Gastrocnemius medialis (tissue), 4 donors: ENCODE data around the gene ADGRB3. TPM values are rescaled to one million over a fixed set of nuclear protein-coding genes. Genes with fewer than 3 reads are reported as not detected.

Experiments used
- ATAC-seq, 2 donors: fragments of 150-250 bp; one replicate each; pipeline ENCODE4 v1.9.1; 2016
- DNase-seq, 2 donors: peaks; one replicate each; pipeline ENCODE4 v3.0.0-alpha.2; 2019
- H3K27ac ChIP-seq, 4 donors: fragments of 200-600 bp; sonication (generic); 1 replicate in 1 of 4; 2 replicates in 3 of 4; pipeline ENCODE4 v1.5.1; 2016 to 2018; ENCODE audit warnings: mild to moderate bottlenecking in 2 of 4, moderate library complexity in 1 of 4
- H3K27me3 ChIP-seq, 3 donors: fragments of 200-600 bp; sonication (generic) in 2 of 3; 1 replicate in 1 of 3; 2 replicates in 2 of 3; pipeline versions ENCODE4 v1.5.1 to v1.6.0; 2016 to 2019; ENCODE audit warnings: mild to moderate bottlenecking in 1 of 3, moderate library complexity in 1 of 3
- H3K36me3 ChIP-seq, 2 donors: fragments of 200-600 bp; sonication (generic) in 1 of 2; one replicate each; pipeline ENCODE4 v1.5.1; 2017 to 2018
- H3K4me1 ChIP-seq, 2 donors: fragments of 200-600 bp; sonication (generic) in 1 of 2; one replicate each; pipeline ENCODE4 v1.5.1; 2016 to 2017; ENCODE audit warnings: mild to moderate bottlenecking in 2 of 2
- H3K4me3 ChIP-seq, 4 donors: fragments of 200-600 bp; sonication (generic) in 3 of 4; 1 replicate in 1 of 4; 2 replicates in 3 of 4; pipeline ENCODE4 v1.5.1; 2016 to 2019; ENCODE audit warnings: mild to moderate bottlenecking in 2 of 4
- H3K9me3 ChIP-seq, 3 donors: fragments of 200-600 bp; sonication (generic) in 2 of 3; 1 replicate in 1 of 3; 2 replicates in 2 of 3; pipeline ENCODE4 v1.5.1; 2016 to 2019
- POLR2A ChIP-seq, 2 donors: fragments of 450-650 bp; IDR thresholded peaks; one replicate each; pipeline ENCODE4 v1.6.1; 2017; ENCODE audit warnings: antibody characterized with exemption in 2 of 2, mild to moderate bottlenecking in 2 of 2, moderate library complexity in 2 of 2
- in situ Hi-C, 4 donors: fragments of 200-750 bp; cut with MboI; loops; one replicate each; pipeline versions ENCODE4 v1.15.0 to v1.8.0; 2017; ENCODE audit warnings: low sequenced_read_pairs in 4 of 4
- intact Hi-C: fragments of 100-400 bp; cut with DNase I; formaldehyde crosslinking; loops from one replicate; pipeline ENCODE4 v1.15.1; 2023; ENCODE audit warnings: low total_unique reads
- total RNA-seq, 4 donors: library from RNA; depleted of rRNA; stranded (reverse); fragments of >200 nt; gene quantifications; one replicate each; pipeline versions ENCODE4 v1.1.0 to v1.2.3, GENCODE V29; 2016
- TF ChIP-seq, protein P1 (sequence below), 5 experiments: fragments of 450-650 bp in 3 of 5; fragments of 200-600 bp in 2 of 5; sonication (generic) in 2 of 5; IDR thresholded peaks in 4 of 5; conservative IDR thresholded peaks in 1 of 5; 1 replicate in 4 of 5; 2 replicates in 1 of 5; pipeline ENCODE4 v1.5.1; 2016 to 2019; ENCODE audit warnings: antibody characterized with exemption in 5 of 5, mild to moderate bottlenecking in 3 of 5, moderate library complexity in 3 of 5

Gene ADGRB3
- total RNA-seq, 4 donors from 2014 or later = 0.56 to 0.58 (median 0.58) TPM; not detected in 1

GRCh38 chr6:69265706-69266105, 630.6 kb downstream of the ADGRB3 start:
- no peak for DNase-seq
- Histone ChIP-seq H3K36me3 (no peaks in the 10 kb centered on the region), H3K4me1 (no peaks in the 10 kb centered on the region), H3K27me3 (no peaks in the 10 kb centered on the region), H3K4me3 (no peak overlapping the region), H3K27ac (no peak overlapping the region), H3K9me3 (no peaks in the 10 kb centered on the region)
- no peak for ATAC-seq
- TF ChIP-seq POLR2A (IDR thresholded peaks at IDR 0.05) = no peak
- TF ChIP-seq, protein P1, sequence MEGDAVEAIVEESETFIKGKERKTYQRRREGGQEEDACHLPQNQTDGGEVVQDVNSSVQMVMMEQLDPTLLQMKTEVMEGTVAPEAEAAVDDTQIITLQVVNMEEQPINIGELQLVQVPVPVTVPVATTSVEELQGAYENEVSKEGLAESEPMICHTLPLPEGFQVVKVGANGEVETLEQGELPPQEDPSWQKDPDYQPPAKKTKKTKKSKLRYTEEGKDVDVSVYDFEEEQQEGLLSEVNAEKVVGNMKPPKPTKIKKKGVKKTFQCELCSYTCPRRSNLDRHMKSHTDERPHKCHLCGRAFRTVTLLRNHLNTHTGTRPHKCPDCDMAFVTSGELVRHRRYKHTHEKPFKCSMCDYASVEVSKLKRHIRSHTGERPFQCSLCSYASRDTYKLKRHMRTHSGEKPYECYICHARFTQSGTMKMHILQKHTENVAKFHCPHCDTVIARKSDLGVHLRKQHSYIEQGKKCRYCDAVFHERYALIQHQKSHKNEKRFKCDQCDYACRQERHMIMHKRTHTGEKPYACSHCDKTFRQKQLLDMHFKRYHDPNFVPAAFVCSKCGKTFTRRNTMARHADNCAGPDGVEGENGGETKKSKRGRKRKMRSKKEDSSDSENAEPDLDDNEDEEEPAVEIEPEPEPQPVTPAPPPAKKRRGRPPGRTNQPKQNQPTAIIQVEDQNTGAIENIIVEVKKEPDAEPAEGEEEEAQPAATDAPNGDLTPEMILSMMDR (IDR thresholded peaks at IDR 0.05 in 4 of 5, conservative IDR thresholded peaks at IDR 0.05 in 1 of 5) = no peak
- in situ Hi-C loops (no loop called here), intact Hi-C loops (no loop called here)

DNA sequence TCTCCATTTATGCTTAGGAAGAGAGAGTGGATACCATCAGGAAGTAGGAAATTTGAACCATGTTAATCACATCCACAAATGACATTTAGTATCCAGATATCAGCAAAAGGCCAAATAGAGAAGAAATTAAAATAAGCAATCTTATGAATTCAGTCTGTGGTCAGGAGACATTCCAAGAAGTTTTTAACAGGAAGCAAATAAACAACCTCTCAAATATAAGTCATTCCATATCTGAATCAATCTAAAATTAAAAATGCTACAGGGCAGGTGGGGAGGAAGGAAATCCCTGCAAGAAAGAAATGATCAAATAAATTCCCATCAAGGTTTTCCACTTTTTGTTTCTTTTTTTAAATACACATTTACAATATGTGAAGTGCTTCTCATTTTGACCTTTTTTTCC, 641.1 kb downstream of the ADGRB3 start:
- ATAC-seq (no peak), DNase-seq (no peak)
- Histone ChIP-seq H3K4me1 (no peaks in the 10 kb centered on the region), H3K27ac (no peak overlapping the region), H3K9me3 (no peaks in the 10 kb centered on the region), H3K27me3 (no peaks in the 10 kb centered on the region), H3K36me3 (no peaks in the 10 kb centered on the region), H3K4me3 (no peak overlapping the region)
- intact Hi-C loops (no loop called here), in situ Hi-C loops (no loop called here)
- no peak for TF ChIP-seq POLR2A (IDR thresholded peaks at IDR 0.05)
- TF ChIP-seq, protein P1 (IDR thresholded peaks at IDR 0.05 in 4 of 5, conservative IDR thresholded peaks at IDR 0.05 in 1 of 5) = no peak

DNA sequence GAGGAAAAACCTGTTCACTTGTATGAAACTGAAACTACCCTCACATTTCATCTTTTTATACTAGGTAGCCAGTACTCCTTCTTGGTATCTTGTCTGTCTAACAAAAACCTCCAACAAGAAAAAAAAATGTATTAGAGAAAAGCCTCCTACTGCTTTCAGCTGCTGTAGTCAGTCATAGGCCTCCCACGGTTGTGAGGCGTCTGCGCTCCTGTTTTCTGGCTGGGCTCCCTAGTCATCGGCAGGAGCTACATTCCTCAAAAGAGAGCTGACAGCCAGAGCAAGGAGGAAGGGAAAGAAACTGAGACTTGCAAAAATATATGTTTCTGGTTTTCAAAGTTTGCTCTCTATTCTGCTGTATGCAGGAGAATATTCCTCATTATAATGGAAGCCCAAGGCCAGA, 644.7 kb downstream of the ADGRB3 start:
- intact Hi-C loops = no loop called here
- ATAC-seq (no peak), DNase-seq (no peak)
- Histone ChIP-seq H3K4me3 (no peak overlapping the region), H3K27ac (no peak overlapping the region), H3K4me1 (no peaks in the 10 kb centered on the region), H3K27me3 (no peaks in the 10 kb centered on the region), H3K9me3 (no peaks in the 10 kb centered on the region), H3K36me3 (no peaks in the 10 kb centered on the region)
- no peak for TF ChIP-seq POLR2A (IDR thresholded peaks at IDR 0.05)
- TF ChIP-seq, protein P1 (IDR thresholded peaks at IDR 0.05 in 4 of 5, conservative IDR thresholded peaks at IDR 0.05 in 1 of 5) = no peak
- in situ Hi-C loops = no loop called here

DNA sequence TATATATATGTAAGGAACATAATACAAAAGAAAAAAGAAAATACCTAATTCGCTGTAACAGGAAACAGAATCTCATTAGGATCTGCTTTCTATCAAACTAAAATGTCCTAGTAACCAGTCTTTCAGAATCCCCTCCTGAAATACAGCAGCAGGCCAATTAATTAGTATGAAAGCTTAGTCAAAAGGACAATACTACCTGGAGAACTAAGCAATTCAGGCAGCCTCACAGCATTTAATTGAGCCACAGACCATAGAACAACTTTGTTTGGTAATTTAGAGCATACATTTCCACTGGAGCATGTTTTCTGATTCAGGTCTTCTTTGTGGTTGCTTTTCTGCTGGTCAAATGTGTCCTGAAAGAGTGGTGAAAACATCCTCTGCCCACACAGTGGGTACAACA, 645.8 kb downstream of the ADGRB3 start:
- in situ Hi-C loops = no loop called here

More for the DNA sequence above, 645.8 kb downstream of the ADGRB3 start:
- DNase-seq (no peak), ATAC-seq (no peak)
- intact Hi-C loops = no loop called here
- H3K4me1 ChIP-seq = no peaks in the 10 kb centered on the region
- TF ChIP-seq, protein P1 (IDR thresholded peaks at IDR 0.05 in 4 of 5, conservative IDR thresholded peaks at IDR 0.05 in 1 of 5) = no peak
- TF ChIP-seq POLR2A (IDR thresholded peaks at IDR 0.05) = no peak
- H3K27ac ChIP-seq = no peak overlapping the region
- H3K36me3 ChIP-seq = no peaks in the 10 kb centered on the region
- H3K4me3 ChIP-seq = no peak overlapping the region
- H3K27me3 ChIP-seq = no peaks in the 10 kb centered on the region
- H3K9me3 ChIP-seq = no peaks in the 10 kb centered on the region
